Loucy (cell line): ENCODE data around the gene THTPA.

ENCODE experiments used
- EZH2phosphoT487 ChIP-seq: fragments of 200-600 bp; IDR thresholded peaks from 2 replicates; pipeline ENCODE4 v1.6.1; 2018; ENCODE audit warnings: antibody characterized with exemption, mild to moderate bottlenecking, moderate library complexity, borderline replicate concordance
- TF ChIP-seq, protein P1 (sequence below): fragments of 200-600 bp; sonication (generic); conservative IDR thresholded peaks from 2 replicates; pipeline ENCODE4 v1.5.1; 2014; ENCODE audit warnings: mild to moderate bottlenecking, antibody characterized with exemption, low read length

DNA sequence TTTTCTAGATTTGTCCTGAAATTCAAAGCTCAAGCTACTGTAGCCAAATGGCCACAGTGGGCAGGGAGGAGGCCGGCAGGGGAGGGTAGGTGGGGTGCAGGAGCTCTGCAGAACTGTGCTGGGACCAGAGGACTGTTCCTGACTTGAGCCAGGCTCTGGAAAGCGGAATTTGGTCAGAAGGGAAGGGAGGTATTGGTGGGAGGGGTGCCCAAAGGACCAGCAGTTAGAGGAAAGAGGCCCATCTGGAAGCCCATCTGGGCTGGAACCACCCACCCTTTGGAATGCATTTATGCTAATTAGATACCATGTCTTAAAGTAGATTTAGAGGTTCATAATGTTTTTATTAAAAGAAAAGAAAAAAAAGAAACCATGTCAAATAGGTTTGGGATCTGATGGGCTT, 47.0 kb downstream of the THTPA start:
- TF ChIP-seq, protein P1, sequence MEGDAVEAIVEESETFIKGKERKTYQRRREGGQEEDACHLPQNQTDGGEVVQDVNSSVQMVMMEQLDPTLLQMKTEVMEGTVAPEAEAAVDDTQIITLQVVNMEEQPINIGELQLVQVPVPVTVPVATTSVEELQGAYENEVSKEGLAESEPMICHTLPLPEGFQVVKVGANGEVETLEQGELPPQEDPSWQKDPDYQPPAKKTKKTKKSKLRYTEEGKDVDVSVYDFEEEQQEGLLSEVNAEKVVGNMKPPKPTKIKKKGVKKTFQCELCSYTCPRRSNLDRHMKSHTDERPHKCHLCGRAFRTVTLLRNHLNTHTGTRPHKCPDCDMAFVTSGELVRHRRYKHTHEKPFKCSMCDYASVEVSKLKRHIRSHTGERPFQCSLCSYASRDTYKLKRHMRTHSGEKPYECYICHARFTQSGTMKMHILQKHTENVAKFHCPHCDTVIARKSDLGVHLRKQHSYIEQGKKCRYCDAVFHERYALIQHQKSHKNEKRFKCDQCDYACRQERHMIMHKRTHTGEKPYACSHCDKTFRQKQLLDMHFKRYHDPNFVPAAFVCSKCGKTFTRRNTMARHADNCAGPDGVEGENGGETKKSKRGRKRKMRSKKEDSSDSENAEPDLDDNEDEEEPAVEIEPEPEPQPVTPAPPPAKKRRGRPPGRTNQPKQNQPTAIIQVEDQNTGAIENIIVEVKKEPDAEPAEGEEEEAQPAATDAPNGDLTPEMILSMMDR = no peak
- no peak for TF ChIP-seq EZH2phosphoT487
